ENCODE measurements around the gene MBD3.

Gene MBD3

GRCh38 chr19:1599460-1599846, 6.8 kb upstream of the MBD3 start:
- DNase-seq (ENCODE audit: low read depth in 4 of 4, low spot score in 1 of 4): no peak

GRCh38 chr19:1598777-1599459, 6.3 kb upstream of the MBD3 start:
- no peak for DNase-seq (ENCODE audit: low read depth in 4 of 4, low spot score in 1 of 4)

GRCh38 chr19:1593501-1593772, 772 bp upstream of the MBD3 start:
- no peak for DNase-seq (ENCODE audit: low read depth in 4 of 4, low spot score in 1 of 4)

GRCh38 chr19:1592024-1592754, 476 bp downstream of the MBD3 start:
- peak; percentile 54 to 74 (median 66) for DNase-seq (ENCODE audit: low read depth in 4 of 4, low spot score in 1 of 4)

GRCh38 chr19:1591421-1592023, 1.1 kb downstream of the MBD3 start:
- no peak for DNase-seq (ENCODE audit: low read depth in 4 of 4, low spot score in 1 of 4)

- peak in 1 of 4 experiments; percentile 28 for DNase-seq (ENCODE audit: low read depth in 4 of 4, low spot score in 1 of 4)
Observed at GRCh38 chr19:1590641-1591397, 1.8 kb downstream of the MBD3 start.

GRCh38 chr19:1587872-1588271, 4.8 kb downstream of the MBD3 start:
- DNase-seq (ENCODE audit: low read depth in 4 of 4, low spot score in 1 of 4): no peak

GRCh38 chr19:1585243-1585580, 7.5 kb downstream of the MBD3 start:
- DNase-seq (ENCODE audit: low read depth in 4 of 4, low spot score in 1 of 4): no peak

GRCh38 chr19:1584500-1585242, 8.0 kb downstream of the MBD3 start:
- no peak for DNase-seq (ENCODE audit: low read depth in 4 of 4, low spot score in 1 of 4)

GRCh38 chr19:1582201-1582600, 10.5 kb downstream of the MBD3 start:
- DNase-seq (ENCODE audit: low read depth in 4 of 4, low spot score in 1 of 4): no peak

- DNase-seq (ENCODE audit: low read depth in 4 of 4, low spot score in 1 of 4): no peak
Observed at GRCh38 chr19:1580957-1581356, 11.7 kb downstream of the MBD3 start.

- DNase-seq (ENCODE audit: low read depth in 4 of 4, low spot score in 1 of 4): no peak
Observed at GRCh38 chr19:1580382-1580781, 12.3 kb downstream of the MBD3 start.

GRCh38 chr19:1579222-1579621, 13.4 kb downstream of the MBD3 start:
- no peak for DNase-seq (ENCODE audit: low read depth in 4 of 4, low spot score in 1 of 4)

- no peak for DNase-seq (ENCODE audit: low read depth in 4 of 4, low spot score in 1 of 4)
Observed at GRCh38 chr19:1577929-1578618, 14.6 kb downstream of the MBD3 start.

- DNase-seq (ENCODE audit: low read depth in 4 of 4, low spot score in 1 of 4): no peak
Observed at GRCh38 chr19:1577090-1577928, 15.4 kb downstream of the MBD3 start.

GRCh38 chr19:1576242-1577089, 16.2 kb downstream of the MBD3 start:
- no peak for DNase-seq (ENCODE audit: low read depth in 4 of 4, low spot score in 1 of 4)

- no peak for DNase-seq (ENCODE audit: low read depth in 4 of 4, low spot score in 1 of 4)
Observed at GRCh38 chr19:1575323-1576241, 17.1 kb downstream of the MBD3 start.
